IMR-90 (cell line): ENCODE measurements around the gene PTPN7. TPM values are rescaled to one million over a fixed set of nuclear protein-coding genes. Genes with fewer than 3 reads are reported as not detected.

Experiments used
- ATAC-seq: fragments of 200-7000 bp; cut with Tn5 transposase; 2 replicates; pipeline ENCODE4 v1.9.1; 2020; ENCODE audit warnings: low read depth, mild to moderate bottlenecking, moderate library complexity
- BruUV-seq: library from RNA; stranded (reverse); fragments of 400-500 nt; replicated peaks from 2 replicates; lab custom pipeline; 2021; lab: Mats Ljungman, UMichigan
- CTCF ChIA-PET: fragments of 300-600 bp; formaldehyde crosslinking; extraction: SDS; loops from one replicate; lab custom pipeline; 2021; ENCODE audit warnings: antibody characterized with exemption; lab: Yijun Ruan, JAX
- POLR2A ChIA-PET: fragments of 300-600 bp; sonication (Branson Sonifier 250); formaldehyde crosslinking; loops from one replicate; lab custom pipeline; 2022; ENCODE audit warnings: antibody characterized with exemption; ENCODE audit not compliant: unreplicated experiment; lab: Charles Lee
- DNase-seq: peaks from one replicate; pipeline ENCODE4 v3.0.0; 2013
- H2AFZ ChIP-seq: replicated peaks from 2 replicates; pipeline ENCODE3; 2013; ENCODE audit warnings: low read length, mild to moderate bottlenecking; ENCODE audit not compliant: poor library complexity
- H2AK5ac ChIP-seq: 2 replicates; pipeline ENCODE4 v1.6.1; 2013; ENCODE audit warnings: low read depth, low read length, inconsistent platforms
- H2AK9ac ChIP-seq: replicated peaks from 2 replicates; pipeline ENCODE3; 2013; ENCODE audit warnings: mild to moderate bottlenecking, low read depth, low read length, moderate library complexity; ENCODE audit not compliant: poor library complexity
- H2BK120ac ChIP-seq: 2 replicates; pipeline ENCODE4 v1.6.1; 2013; ENCODE audit warnings: low read depth, low read length, inconsistent platforms
- H2BK15ac ChIP-seq: 3 replicates; pipeline ENCODE4 v1.6.1; 2013; ENCODE audit warnings: low read depth, low read length, inconsistent platforms
- H2BK20ac ChIP-seq: 2 replicates; pipeline ENCODE4 v1.6.1; 2013; ENCODE audit warnings: low read depth, mild to moderate bottlenecking, inconsistent platforms, low read length, moderate library complexity
- H2BK5ac ChIP-seq: 2 replicates; pipeline ENCODE4 v1.6.1; 2013; ENCODE audit warnings: mild to moderate bottlenecking, low read depth, low read length, inconsistent platforms; ENCODE audit not compliant: poor library complexity, severe bottlenecking
- H3K14ac ChIP-seq: replicated peaks from 2 replicates; pipeline ENCODE4 v1.6.1; 2013; ENCODE audit warnings: low read depth, low read length, inconsistent platforms
- H3K18ac ChIP-seq: 2 replicates; pipeline ENCODE4 v1.6.1; 2013; ENCODE audit warnings: low read depth, low read length, control low read depth
- H3K23ac ChIP-seq: 2 replicates; pipeline ENCODE4 v1.6.1; 2013; ENCODE audit warnings: low read depth, low read length, inconsistent platforms
- H3K27ac ChIP-seq: 2 replicates; pipeline ENCODE4 v1.5.1; 2013; ENCODE audit warnings: mild to moderate bottlenecking, control low read depth, low read length; ENCODE audit not compliant: insufficient read depth
- H3K27me3 ChIP-seq: 2 replicates; pipeline ENCODE4 v1.6.1; 2013; ENCODE audit warnings: low read length; ENCODE audit not compliant: control insufficient read depth, insufficient read depth
- H3K36me3 ChIP-seq: 2 replicates; pipeline ENCODE4 v1.6.1; 2013; ENCODE audit warnings: low read length, mixed read lengths; ENCODE audit not compliant: control insufficient read depth, insufficient read depth
- H3K4ac ChIP-seq: 2 replicates; pipeline ENCODE4 v1.6.1; 2013; ENCODE audit warnings: low read depth, low read length, inconsistent platforms
- H3K4me1 ChIP-seq: 2 replicates; pipeline ENCODE4 v1.6.1; 2013; ENCODE audit warnings: low read length, mixed read lengths; ENCODE audit not compliant: control insufficient read depth, insufficient read depth
- H3K4me2 ChIP-seq: 2 replicates; pipeline ENCODE4 v1.6.1; 2013; ENCODE audit warnings: low read depth, mild to moderate bottlenecking, control low read depth, low read length, moderate library complexity
- H3K4me3 ChIP-seq: 2 replicates; pipeline ENCODE4 v1.5.1; 2013; ENCODE audit warnings: low read depth, mild to moderate bottlenecking, control low read depth, low read length, moderate library complexity; ENCODE audit not compliant: insufficient read depth
- H3K56ac ChIP-seq: 2 replicates; pipeline ENCODE4 v1.6.1; 2013; ENCODE audit warnings: low read length, inconsistent platforms; ENCODE audit not compliant: insufficient read depth; ENCODE audit errors: extremely low read depth
- H3K79me1 ChIP-seq, 2 experiments: 2 replicates each; pipeline ENCODE4 v1.6.1; 2013; ENCODE audit warnings: low read length in 2 of 2, inconsistent platforms in 1 of 2, low read depth in 1 of 2
- H3K9ac ChIP-seq: 2 replicates; pipeline ENCODE4 v1.6.1; 2013; ENCODE audit warnings: low read depth, low read length, control low read depth
- H3K9me1 ChIP-seq: 2 replicates; pipeline ENCODE4 v1.6.1; 2013; ENCODE audit warnings: low read length, inconsistent platforms; ENCODE audit not compliant: insufficient read depth
- H3K9me3 ChIP-seq: 2 replicates; pipeline ENCODE4 v1.6.1; 2013; ENCODE audit warnings: low read length; ENCODE audit not compliant: control insufficient read depth, insufficient read depth
- H4K20me1 ChIP-seq: 2 replicates; pipeline ENCODE4 v1.6.1; 2013; ENCODE audit warnings: low read length, inconsistent platforms; ENCODE audit not compliant: insufficient read depth
- H4K5ac ChIP-seq: 2 replicates; pipeline ENCODE4 v1.6.1; 2013; ENCODE audit warnings: mild to moderate bottlenecking, low read depth, low read length, control low read depth
- H4K8ac ChIP-seq, 2 experiments: 2 replicates each; pipeline ENCODE4 v1.6.1; 2013; ENCODE audit warnings: low read depth in 2 of 2, low read length in 2 of 2, control low read depth in 1 of 2, inconsistent platforms in 1 of 2
- H4K91ac ChIP-seq: 2 replicates; pipeline ENCODE4 v1.6.1; 2013; ENCODE audit warnings: low read depth, low read length, inconsistent platforms; ENCODE audit not compliant: insufficient read depth
- MAZ ChIP-seq: IDR thresholded peaks from 2 replicates; pipeline ENCODE4 v1.6.1; 2012; ENCODE audit warnings: low read depth, mild to moderate bottlenecking, low read length, improper control_type of control experiment, moderate library complexity, borderline replicate concordance
- RAD21 ChIP-seq: IDR thresholded peaks from 2 replicates; pipeline ENCODE4 v1.6.1; 2012; ENCODE audit warnings: low read length, improper control_type of control experiment
- RCOR1 ChIP-seq: IDR thresholded peaks from 2 replicates; pipeline ENCODE4 v1.6.1; 2012; ENCODE audit warnings: mild to moderate bottlenecking, low read length, improper control_type of control experiment; ENCODE audit not compliant: insufficient replicate concordance
- RFX5 ChIP-seq: IDR thresholded peaks from 2 replicates; pipeline ENCODE4 v1.8.0; 2012; ENCODE audit warnings: low read depth, mild to moderate bottlenecking, low read length, moderate library complexity
- SMC3 ChIP-seq: fragments of 150-350 bp; IDR thresholded peaks from 2 replicates; pipeline ENCODE4 v1.6.1; 2016; ENCODE audit warnings: low read depth, mild to moderate bottlenecking, antibody characterized with exemption, low read length, moderate library complexity
- USF2 ChIP-seq: fragments of 150-350 bp; IDR thresholded peaks from 2 replicates; pipeline ENCODE4 v1.6.1; 2017; ENCODE audit warnings: mild to moderate bottlenecking, antibody characterized with exemption, low read length, low read depth
- WGBS, 2 experiments: methylation state at CpG; one replicate each; pipeline versions ENCODE4 v1.1.5 to v1.1.7; 2013; ENCODE audit warnings: missing lambda C conversion rate in 2 of 2; ENCODE audit not compliant: insufficient read length in 1 of 2; ENCODE audit errors: extremely low coverage in 2 of 2; 5-methylcytosine and 5-hydroxymethylcytosine counted together
- dilution Hi-C: fragments of 300-500 bp; cut with HindIII; formaldehyde crosslinking; loops from one replicate; pipeline ENCODE4 v1.14.3; 2018; ENCODE audit warnings: low sequenced_read_pairs; ENCODE audit not compliant: unreplicated experiment
- in situ Hi-C: fragments of 300-500 bp; cut with MboI; formaldehyde crosslinking; loops from 3 replicates; pipeline ENCODE4 v1.14.3; 2019; ENCODE audit warnings: low sequenced_read_pairs, inconsistent platforms, mixed read lengths
- intact Hi-C: fragments of 100-400 bp; cut with micrococcal nuclease; formaldehyde crosslinking; loops from 2 replicates; pipeline ENCODE4 v1.10.0; 2022
- polyA plus RNA-seq, 3 experiments: library from polyadenylated mRNA; depleted of rRNA; stranded (reverse); fragments of >200 nt; gene quantifications; 2 replicates each; pipeline ENCODE4 v1.2.3, GENCODE V29; 2012; ENCODE audit warnings: low replicate concordance in 1 of 3
- total RNA-seq: library from RNA; depleted of rRNA; stranded (reverse); fragments of >200 nt; gene quantifications from 2 replicates; pipeline ENCODE4 v1.2.3, GENCODE V29; 2012
- TF ChIP-seq, protein P1 (sequence below): fragments of 150-350 bp; IDR thresholded peaks from 2 replicates; pipeline ENCODE4 v1.6.1; 2016; ENCODE audit warnings: low read depth, mild to moderate bottlenecking, low read length, moderate library complexity, borderline replicate concordance

Gene PTPN7
- total and polyA plus RNA-seq, 2 of the 4 experiments (the other 2 are of a cell fraction), result 0.05 TPM; not detected in 1

GRCh38 chr1:202167708-202168415, 7.5 kb upstream of the PTPN7 start:
- H3K36me3 ChIP-seq, result no peaks in the 10 kb centered on the region
- no peak overlapping the region for H4K91ac ChIP-seq
- H3K23ac ChIP-seq, result no peak overlapping the region
- no peak overlapping the region for H3K18ac ChIP-seq
- intact Hi-C loops (loop anchor here (10.0 kb wide), 1 partner anchor 893 kb away; no protein-coding TSS in a partner anchor), dilution Hi-C loops (no loop called here), in situ Hi-C loops (no loop called here)
- no peaks in the 10 kb centered on the region for H3K9me1 ChIP-seq
- no peak overlapping the region for H3K4me2 ChIP-seq
- H3K9ac ChIP-seq, result no peak overlapping the region
- no peak overlapping the region for H3K27ac ChIP-seq
- H2BK5ac ChIP-seq, result no peak overlapping the region
- no peaks in the 10 kb centered on the region for H3K4me1 ChIP-seq
- H3K27me3 ChIP-seq, result peaks cover 44% of the 10 kb centered on the region
- H4K8ac ChIP-seq, result no peak overlapping the region
- TF ChIP-seq SMC3 (no peak), RFX5 (no peak), USF2 (no peak), RCOR1 (no peak), RAD21 (no peak), MAZ (no peak)
- TF ChIP-seq, protein P1, sequence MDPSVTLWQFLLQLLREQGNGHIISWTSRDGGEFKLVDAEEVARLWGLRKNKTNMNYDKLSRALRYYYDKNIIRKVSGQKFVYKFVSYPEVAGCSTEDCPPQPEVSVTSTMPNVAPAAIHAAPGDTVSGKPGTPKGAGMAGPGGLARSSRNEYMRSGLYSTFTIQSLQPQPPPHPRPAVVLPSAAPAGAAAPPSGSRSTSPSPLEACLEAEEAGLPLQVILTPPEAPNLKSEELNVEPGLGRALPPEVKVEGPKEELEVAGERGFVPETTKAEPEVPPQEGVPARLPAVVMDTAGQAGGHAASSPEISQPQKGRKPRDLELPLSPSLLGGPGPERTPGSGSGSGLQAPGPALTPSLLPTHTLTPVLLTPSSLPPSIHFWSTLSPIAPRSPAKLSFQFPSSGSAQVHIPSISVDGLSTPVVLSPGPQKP, result no peak
- H4K20me1 ChIP-seq, result no peaks in the 10 kb centered on the region
- no peaks in the 10 kb centered on the region for H3K79me1 ChIP-seq
- no TSS peak for BruUV-seq
- 11% methylated on average over 3 of the region's 18 CpGs; no CpG with 5 or more reads in 1 of the 2 experiments for WGBS, 2 experiments
- no peak overlapping the region for H2BK15ac ChIP-seq
- H3K4ac ChIP-seq, result no peak overlapping the region
- no peak overlapping the region for H2AK5ac ChIP-seq
- H3K14ac ChIP-seq, result no peak overlapping the region
- H2AK9ac ChIP-seq, result no peak overlapping the region
- no peak overlapping the region for H2AFZ ChIP-seq
- DNase-seq (no peak), ATAC-seq (no peak)
- POLR2A ChIA-PET, result no interaction called here
- CTCF ChIA-PET, result no interaction called here
- no peak overlapping the region for H3K56ac ChIP-seq
- H4K5ac ChIP-seq, result no peak overlapping the region
- no peak overlapping the region for H3K4me3 ChIP-seq
- no peak overlapping the region for H2BK20ac ChIP-seq
- no peaks in the 10 kb centered on the region for H3K9me3 ChIP-seq
- H2BK120ac ChIP-seq, result no peak overlapping the region
